ENCODE measurements around the gene KIF19. TPM values are rescaled to one million over a fixed set of nuclear protein-coding genes. Genes with fewer than 3 reads are reported as not detected.
A peak's percentile ranks its signal among the peaks of the same experiment; 100 is the strongest.
"Not testable (repeated sequence)": the region's sequence is repeated elsewhere in the genome, so short reads cannot be mapped to it uniquely, and the experiment has no call there.

The KIF19 gene
- polyA plus RNA-seq (2011; rRNA removed) (not detected in 2 replicates), polyA plus RNA-seq (2017; fragmentation: RNase III; extraction: RNeasy Plus Mini Kit Qiagen cat#74134 plus additional on column Dnase treatment) (not detected in 3 replicates), polyA minus RNA-seq (2011; rRNA and poly(A)+ RNA removed) (not detected in 2 replicates)
- polyA plus RNA-seq (2012; cell fraction: cytosol; rRNA removed), result 0.01 TPM in 1 of 2 replicates, not detected in the other
- 0.01 TPM in 1 of 2 replicates, not detected in the other for polyA plus RNA-seq (2012; cell fraction: nucleus; rRNA removed)

GRCh38 chr17:74325743-74326379 is at the start of gene KIF19:
KIF19 (plus strand) TSS chr17:74326226; CDS start chr17:74326350, 124 bp downstream.
- POLR2A ChIA-PET, result no interaction called here
- Histone ChIP-seq H3K4me1 (peaks cover 6% of the 10 kb centered on the region; the same call in 1 of the 3 replicates), H3K27ac (no peak within 1 kb of the TSS), H3K4me2 (peak within 1 kb of the TSS; percentile 71), H3K4me3 (0 out of 3 replicates have a peak within 1 kb of the TSS, but pooled peaks have one; percentile 15), H3K9me3 (no peaks in the 10 kb centered on the region)
- ATAC-seq (peak in 1 of 2 experiments; percentile 52; a peak in 3 of 6 replicates), FAIRE-seq (no peak), DNase-seq (ENCODE audit: low read depth in 1 of 2, low spot score in 1 of 2) (no peak)
- TF ChIP-seq HEYL (CRISPR knock-in tag; IDR thresholded peaks at IDR 0.05) (no peak), HOXA7 (CRISPR knock-in tag; IDR thresholded peaks at IDR 0.05) (no peak)
- CTCF ChIA-PET, result no interaction called here
- WGBS (ENCODE audit: missing lambda C conversion rate), result 49% methylated on average over 49 of the region's 73 CpGs

- no peak for DNase-seq (ENCODE audit: low read depth in 1 of 2, low spot score in 1 of 2)
- no peak overlapping the region for H3K27ac ChIP-seq
- FAIRE-seq, result no peak
- POLR2A ChIA-PET, result no interaction called here
- no peak for TF ChIP-seq POLR2AphosphoS2 (conservative IDR thresholded peaks at IDR 0.05; ENCODE audit: low read length)
- TF ChIP-seq MAFK (IDR thresholded peaks at IDR 0.05; ENCODE audit: partially characterized antibody), result peak; percentile 24
- 43% methylated on average over 5 of the region's 5 CpGs for WGBS (ENCODE audit: missing lambda C conversion rate)
- ATAC-seq, result no peak
- H3K4me2 ChIP-seq, result no peak overlapping the region
- CTCF ChIA-PET, result interaction anchor here (0.6 to 2.2 kb wide), 5 partner anchors 8 to 181 kb away, joined by 3 to 5 read pairs (median 4); no protein-coding TSS in a partner anchor
- no peak overlapping the region for H3K4me3 ChIP-seq
- no peaks in the 10 kb centered on the region for H3K9me3 ChIP-seq
- H3K4me1 ChIP-seq, result no peaks in the 10 kb centered on the region
These were observed 49.5 kb upstream of the KIF19 start for GRCh38 chr17:74276541-74277009.

DNA sequence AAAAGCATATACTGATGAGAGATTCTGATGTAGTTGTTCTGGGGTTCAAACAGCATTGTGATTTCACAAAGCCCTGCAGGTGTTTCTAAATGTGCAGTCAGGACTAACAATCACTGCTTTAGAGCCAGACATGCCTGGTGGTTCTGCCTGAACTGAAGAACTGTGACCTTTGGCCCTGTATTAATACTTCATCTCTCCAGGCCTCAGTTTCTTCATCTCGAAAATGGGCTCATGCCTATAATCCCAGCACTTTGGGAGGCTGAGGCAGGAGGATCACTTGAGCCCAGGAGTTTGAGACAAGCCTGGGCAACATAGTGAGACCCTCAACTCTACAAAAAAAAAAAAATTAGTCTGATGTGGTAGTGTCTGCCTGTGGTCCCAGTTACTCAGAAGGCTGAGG is 48.1 kb upstream of the KIF19 start:
- WGBS (ENCODE audit: missing lambda C conversion rate), result 17% methylated on average over 1 of the region's 1 CpG
- no peak overlapping the region for H3K27ac ChIP-seq
- no peak overlapping the region for H3K4me3 ChIP-seq
- DNase-seq (ENCODE audit: low read depth in 1 of 2, low spot score in 1 of 2), result no peak
- no peak for FAIRE-seq
- no peak for ATAC-seq
- TF ChIP-seq MAFK (IDR thresholded peaks at IDR 0.05; ENCODE audit: partially characterized antibody) (no peak), EHF (CRISPR knock-in tag; IDR thresholded peaks at IDR 0.05) (no peak), PHF8 (IDR thresholded peaks at IDR 0.05; ENCODE audit: borderline replicate concordance, low read depth) (no peak), CHD4 (IDR thresholded peaks at IDR 0.05; ENCODE audit: borderline replicate concordance) (no peak), JUNB (IDR thresholded peaks at IDR 0.05) (no peak), RNF2 (IDR thresholded peaks at IDR 0.05; ENCODE audit: borderline replicate concordance, low read depth) (no peak), USF2 (IDR thresholded peaks at IDR 0.05) (no peak), POLR2AphosphoS2 (conservative IDR thresholded peaks at IDR 0.05; ENCODE audit: low read length) (no peak), ZNF302 (CRISPR knock-in tag; IDR thresholded peaks at IDR 0.05) (no peak), CEBPB (IDR thresholded peaks at IDR 0.05) (no peak), FOSB (CRISPR knock-in tag; IDR thresholded peaks at IDR 0.05) (no peak), ZFP36 (IDR thresholded peaks at IDR 0.05; ENCODE audit: borderline replicate concordance, partially characterized antibody) (no peak)
- TF ChIP-seq, protein P1, sequence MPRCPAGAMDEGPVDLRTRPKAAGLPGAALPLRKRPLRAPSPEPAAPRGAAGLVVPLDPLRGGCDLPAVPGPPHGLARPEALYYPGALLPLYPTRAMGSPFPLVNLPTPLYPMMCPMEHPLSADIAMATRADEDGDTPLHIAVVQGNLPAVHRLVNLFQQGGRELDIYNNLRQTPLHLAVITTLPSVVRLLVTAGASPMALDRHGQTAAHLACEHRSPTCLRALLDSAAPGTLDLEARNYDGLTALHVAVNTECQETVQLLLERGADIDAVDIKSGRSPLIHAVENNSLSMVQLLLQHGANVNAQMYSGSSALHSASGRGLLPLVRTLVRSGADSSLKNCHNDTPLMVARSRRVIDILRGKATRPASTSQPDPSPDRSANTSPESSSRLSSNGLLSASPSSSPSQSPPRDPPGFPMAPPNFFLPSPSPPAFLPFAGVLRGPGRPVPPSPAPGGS (IDR thresholded peaks at IDR 0.05), result no peak
- ChIA-PET CTCF (interaction anchor here (0.7 kb wide), 1 partner anchor 239 kb away, joined by 3 read pairs; no protein-coding TSS in a partner anchor), POLR2A (no interaction called here)
- no peak overlapping the region for H3K4me2 ChIP-seq
- no peaks in the 10 kb centered on the region for H3K9me3 ChIP-seq
- 0 out of 3 replicates have a peak, but pooled peaks cover 3% of the 10 kb centered on the region for H3K4me1 ChIP-seq

- WGBS (ENCODE audit: missing lambda C conversion rate), result 80% methylated on average over 7 of the region's 7 CpGs
- H3K9me3 ChIP-seq; H3K4me2 ChIP-seq; H3K4me1 ChIP-seq; H3K27ac ChIP-seq; ATAC-seq; POLR2A ChIA-PET; FAIRE-seq; DNase-seq (ENCODE audit: low read depth in 1 of 2, low spot score in 1 of 2); H3K4me3 ChIP-seq: not testable (repeated sequence)
- CTCF ChIA-PET, result interaction anchor here (0.6 to 12.3 kb wide), 2 partner anchors 19 to 88 kb away, joined by 3 to 125 read pairs; no protein-coding TSS in a partner anchor
These were observed 46.4 kb upstream of the KIF19 start for GRCh38 chr17:74279617-74280016.

Data from A549 (cell line).